GM12864 (cell line): Measurements from ENCODE around the gene CDH4.

Experiments used
- DNase-seq: peaks from one replicate; pipeline ENCODE4 v3.0.0-alpha.2; 2011; ENCODE audit warnings: low read depth
- H3K4me3 ChIP-seq: 2 replicates; pipeline ENCODE4 v1.5.1; 2011; ENCODE audit warnings: mild to moderate bottlenecking, low read depth, low read length, control low read depth
- CTCF ChIP-seq: IDR thresholded peaks from 2 replicates; pipeline ENCODE4 v1.5.1; 2011; ENCODE audit warnings: low read depth, mild to moderate bottlenecking, moderate library complexity, low read length, control low read depth, inconsistent platforms; ENCODE audit errors: missing control alignments

Gene CDH4

GRCh38 chr20:61732511-61733210 lies 480.6 kb downstream of the CDH4 start:
- no peak for TF ChIP-seq CTCF
- H3K4me3 ChIP-seq, result no peak overlapping the region
- DNase-seq, result no peak

- H3K4me3 ChIP-seq, result no peak overlapping the region
- no peak for DNase-seq
- no peak for TF ChIP-seq CTCF
These were observed 481.2 kb downstream of the CDH4 start for GRCh38 chr20:61733216-61733615.

- H3K4me3 ChIP-seq, result no peak overlapping the region
- DNase-seq, result no peak
- TF ChIP-seq CTCF, result no peak
These were observed 482.1 kb downstream of the CDH4 start for GRCh38 chr20:61733891-61734732.

GRCh38 chr20:61734733-61735502 lies 482.9 kb downstream of the CDH4 start:
- no peak overlapping the region for H3K4me3 ChIP-seq
- no peak for DNase-seq
- TF ChIP-seq CTCF, result no peak

- TF ChIP-seq CTCF, result no peak
- no peak overlapping the region for H3K4me3 ChIP-seq
- no peak for DNase-seq
These were observed 483.4 kb downstream of the CDH4 start for GRCh38 chr20:61735503-61735785.

- no peak for TF ChIP-seq CTCF
- no peak for DNase-seq
- no peak overlapping the region for H3K4me3 ChIP-seq
These were observed 484.1 kb downstream of the CDH4 start for GRCh38 chr20:61736001-61736635.
